HEK293 (cell line): Measurements from ENCODE around the gene PPIP5K2.

ENCODE experiments used
- CTCF ChIA-PET: fragments of 350-600 bp; formaldehyde crosslinking; extraction: SDS; loops from one replicate; lab custom pipeline; 2021; ENCODE audit warnings: antibody characterized with exemption; lab: Yijun Ruan, JAX
- POLR2A ChIA-PET: fragments of 300-600 bp; formaldehyde crosslinking; extraction: SDS; loops from one replicate; lab custom pipeline; 2020; ENCODE audit warnings: antibody characterized with exemption, inconsistent platforms; lab: Yijun Ruan, JAX
- H3K27ac ChIP-seq: fragments of 200-500 bp; sonication (Bioruptor generic); 2 replicates; pipeline ENCODE4 v1.5.1; 2014; ENCODE audit warnings: low read depth, low read length, control low read depth, inconsistent platforms; ENCODE audit errors: extremely low read depth
- H3K36me3 ChIP-seq, 2 experiments: fragments of 200-500 bp in 1 of 2; sonication (Bioruptor generic) in 1 of 2; 1 replicate in 1 of 2; 2 replicates in 1 of 2; pipeline ENCODE4 v1.5.1; 2014 to 2017; ENCODE audit warnings: inconsistent platforms in 2 of 2, low read length in 2 of 2; ENCODE audit not compliant: control insufficient read depth in 2 of 2, insufficient read depth in 1 of 2
- H3K4me1 ChIP-seq: fragments of 200-500 bp; sonication (Bioruptor generic); 2 replicates; pipeline ENCODE4 v1.5.1; 2014; ENCODE audit warnings: mild to moderate bottlenecking, low read length, inconsistent platforms; ENCODE audit not compliant: control insufficient read depth, insufficient read depth
- H3K4me3 ChIP-seq: 2 replicates; pipeline ENCODE4 v1.5.1; 2011; ENCODE audit warnings: low read depth, mild to moderate bottlenecking, control low read depth, low read length, moderate library complexity
- H3K9me3 ChIP-seq: fragments of 200-500 bp; sonication (Bioruptor generic); 2 replicates; pipeline ENCODE4 v1.5.1; 2014; ENCODE audit warnings: low read depth, low read length, inconsistent platforms; ENCODE audit not compliant: control insufficient read depth, insufficient read depth
- BCL11A ChIP-seq: fragments of 450-650 bp; formaldehyde crosslinking; IDR thresholded peaks from 2 replicates; pipeline ENCODE4 v1.5.1; 2016; ENCODE audit warnings: low read depth, missing biosample characterization, missing genetic modification characterization
- GLI4 ChIP-seq: fragments of 450-650 bp; formaldehyde crosslinking; IDR thresholded peaks from 2 replicates; pipeline ENCODE4 v1.5.1; 2016; ENCODE audit warnings: missing biosample characterization, missing genetic modification characterization
- SETDB1 ChIP-seq: IDR thresholded peaks from one replicate; pipeline ENCODE4 v1.6.1; 2017; ENCODE audit warnings: mild to moderate bottlenecking, low read length, moderate library complexity, mixed read lengths; ENCODE audit not compliant: insufficient read length
- SP2 ChIP-seq: fragments of 450-650 bp; formaldehyde crosslinking; IDR thresholded peaks from 2 replicates; pipeline ENCODE4 v1.5.1; 2016; ENCODE audit warnings: missing biosample characterization, missing genetic modification characterization
- SP7 ChIP-seq: fragments of 450-650 bp; formaldehyde crosslinking; IDR thresholded peaks from 2 replicates; pipeline ENCODE4 v1.5.1; 2016; ENCODE audit warnings: missing biosample characterization, missing genetic modification characterization
- ZBTB48 ChIP-seq: fragments of 450-650 bp; formaldehyde crosslinking; IDR thresholded peaks from 2 replicates; pipeline ENCODE4 v1.5.1; 2016; ENCODE audit warnings: missing biosample characterization, missing genetic modification characterization
- ZBTB7A ChIP-seq: fragments of 450-650 bp; formaldehyde crosslinking; IDR thresholded peaks from 2 replicates; pipeline ENCODE4 v1.5.1; 2016; ENCODE audit warnings: low read depth, missing biosample characterization, missing genetic modification characterization
- ZFHX2 ChIP-seq: fragments of 450-650 bp; formaldehyde crosslinking; conservative IDR thresholded peaks from 2 replicates; pipeline ENCODE4 v1.5.1; 2016; ENCODE audit warnings: missing biosample characterization, missing genetic modification characterization
- ZNF132 ChIP-seq: fragments of 450-650 bp; formaldehyde crosslinking; IDR thresholded peaks from 2 replicates; pipeline ENCODE4 v1.5.1; 2017; ENCODE audit warnings: missing biosample characterization, missing genetic modification characterization, borderline replicate concordance
- ZNF133 ChIP-seq: fragments of 450-650 bp; formaldehyde crosslinking; IDR thresholded peaks from 2 replicates; pipeline ENCODE4 v1.5.1; 2016; ENCODE audit warnings: missing biosample characterization, missing genetic modification characterization
- ZNF174 ChIP-seq: fragments of 450-650 bp; formaldehyde crosslinking; IDR thresholded peaks from 2 replicates; pipeline ENCODE4 v1.5.0; 2017; ENCODE audit warnings: missing biosample characterization, mild to moderate bottlenecking, missing genetic modification characterization
- ZNF19 ChIP-seq: fragments of 450-650 bp; formaldehyde crosslinking; IDR thresholded peaks from 2 replicates; pipeline ENCODE4; 2016; ENCODE audit warnings: missing biosample characterization, missing genetic modification characterization, low read depth
- ZNF202 ChIP-seq: fragments of 450-650 bp; formaldehyde crosslinking; IDR thresholded peaks from 2 replicates; pipeline ENCODE4 v1.5.1; 2016; ENCODE audit warnings: missing biosample characterization, missing genetic modification characterization, borderline replicate concordance
- ZNF341 ChIP-seq: fragments of 450-650 bp; formaldehyde crosslinking; IDR thresholded peaks from 2 replicates; pipeline ENCODE4; 2016; ENCODE audit warnings: low read depth, missing biosample characterization, missing genetic modification characterization
- ZNF48 ChIP-seq: fragments of 450-650 bp; formaldehyde crosslinking; IDR thresholded peaks from 2 replicates; pipeline ENCODE4 v1.5.1; 2016; ENCODE audit warnings: missing biosample characterization, missing genetic modification characterization
- ZNF621 ChIP-seq: fragments of 450-650 bp; formaldehyde crosslinking; IDR thresholded peaks from 2 replicates; pipeline ENCODE4 v1.5.1; 2017; ENCODE audit warnings: missing biosample characterization, missing genetic modification characterization
- ZNF645 ChIP-seq: fragments of 450-650 bp; formaldehyde crosslinking; IDR thresholded peaks from 2 replicates; pipeline ENCODE4; 2016; ENCODE audit warnings: missing biosample characterization, missing genetic modification characterization
- ZNF660 ChIP-seq: fragments of 450-650 bp; IDR thresholded peaks from 2 replicates; pipeline ENCODE4 v1.5.1; 2018; ENCODE audit warnings: missing biosample characterization, mild to moderate bottlenecking, missing genetic modification characterization
- ZNF670 ChIP-seq: fragments of 450-650 bp; formaldehyde crosslinking; IDR thresholded peaks from 2 replicates; pipeline ENCODE4 v1.5.1; 2016; ENCODE audit warnings: missing biosample characterization, missing genetic modification characterization, low read depth
- ZNF701 ChIP-seq: fragments of 450-650 bp; formaldehyde crosslinking; IDR thresholded peaks from 2 replicates; pipeline ENCODE4 v1.5.1; 2016; ENCODE audit warnings: missing biosample characterization, missing genetic modification characterization
- ZSCAN18 ChIP-seq: fragments of 450-650 bp; formaldehyde crosslinking; IDR thresholded peaks from 2 replicates; pipeline ENCODE4 v1.5.1; 2016; ENCODE audit warnings: missing biosample characterization, missing genetic modification characterization
- ZXDB ChIP-seq: fragments of 450-650 bp; formaldehyde crosslinking; IDR thresholded peaks from 2 replicates; pipeline ENCODE4 v1.5.1; 2016; ENCODE audit warnings: missing biosample characterization, missing genetic modification characterization
- TF ChIP-seq, protein P1 (sequence below): fragments of 450-650 bp; formaldehyde crosslinking; conservative IDR thresholded peaks from 2 replicates; pipeline ENCODE4 v1.5.1; 2016; ENCODE audit warnings: low read depth, missing biosample characterization, missing genetic modification characterization

Gene PPIP5K2

GRCh38 chr5:103089272-103089671 is 30.8 kb upstream of the PPIP5K2 start:
- ChIA-PET CTCF (interaction anchor here (0.6 kb wide), 1 partner anchor 24 kb away, joined by 3 read pairs; no protein-coding TSS in a partner anchor), POLR2A (no interaction called here)
- no peak for TF ChIP-seq ZNF48 (tag by site-specific recombination)
- TF ChIP-seq, protein P1, sequence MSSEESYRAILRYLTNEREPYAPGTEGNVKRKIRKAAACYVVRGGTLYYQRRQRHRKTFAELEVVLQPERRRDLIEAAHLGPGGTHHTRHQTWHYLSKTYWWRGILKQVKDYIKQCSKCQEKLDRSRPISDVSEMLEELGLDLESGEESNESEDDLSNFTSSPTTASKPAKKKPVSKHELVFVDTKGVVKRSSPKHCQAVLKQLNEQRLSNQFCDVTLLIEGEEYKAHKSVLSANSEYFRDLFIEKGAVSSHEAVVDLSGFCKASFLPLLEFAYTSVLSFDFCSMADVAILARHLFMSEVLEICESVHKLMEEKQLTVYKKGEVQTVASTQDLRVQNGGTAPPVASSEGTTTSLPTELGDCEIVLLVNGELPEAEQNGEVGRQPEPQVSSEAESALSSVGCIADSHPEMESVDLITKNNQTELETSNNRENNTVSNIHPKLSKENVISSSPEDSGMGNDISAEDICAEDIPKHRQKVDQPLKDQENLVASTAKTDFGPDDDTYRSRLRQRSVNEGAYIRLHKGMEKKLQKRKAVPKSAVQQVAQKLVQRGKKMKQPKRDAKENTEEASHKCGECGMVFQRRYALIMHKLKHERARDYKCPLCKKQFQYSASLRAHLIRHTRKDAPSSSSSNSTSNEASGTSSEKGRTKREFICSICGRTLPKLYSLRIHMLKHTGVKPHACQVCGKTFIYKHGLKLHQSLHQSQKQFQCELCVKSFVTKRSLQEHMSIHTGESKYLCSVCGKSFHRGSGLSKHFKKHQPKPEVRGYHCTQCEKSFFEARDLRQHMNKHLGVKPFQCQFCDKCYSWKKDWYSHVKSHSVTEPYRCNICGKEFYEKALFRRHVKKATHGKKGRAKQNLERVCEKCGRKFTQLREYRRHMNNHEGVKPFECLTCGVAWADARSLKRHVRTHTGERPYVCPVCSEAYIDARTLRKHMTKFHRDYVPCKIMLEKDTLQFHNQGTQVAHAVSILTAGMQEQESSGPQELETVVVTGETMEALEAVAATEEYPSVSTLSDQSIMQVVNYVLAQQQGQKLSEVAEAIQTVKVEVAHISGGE (tag by site-specific recombination) = no peak
- no peak for TF ChIP-seq SP7
- no peak for TF ChIP-seq ZSCAN18 (tag by site-specific recombination)
- TF ChIP-seq ZNF341 = no peak
- TF ChIP-seq SP2 = no peak
- no peak for TF ChIP-seq ZNF19

DNA sequence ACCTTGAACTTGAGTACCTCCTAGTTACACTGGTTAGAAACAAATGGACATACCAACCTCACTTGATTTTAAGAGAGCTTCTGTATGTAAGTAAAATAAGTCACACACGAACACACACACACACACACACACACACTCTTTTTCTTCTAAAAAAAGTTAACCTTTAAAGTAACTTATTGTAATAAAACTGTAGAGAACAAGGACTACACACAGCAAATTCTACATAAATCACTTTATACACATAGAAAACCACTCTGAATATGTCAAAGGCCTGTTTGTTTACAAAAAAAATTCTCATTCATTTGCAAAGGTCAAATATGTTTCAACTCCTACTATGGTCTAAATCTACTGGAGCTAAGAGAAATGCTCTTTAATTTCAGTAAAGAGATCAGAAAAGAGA is 29.3 kb upstream of the PPIP5K2 start:
- Histone ChIP-seq H3K36me3 (peaks cover 10 to 27% of the 10 kb centered on the region in 2 experiments), H3K27ac (no peak overlapping the region), H3K9me3 (no peaks in the 10 kb centered on the region), H3K4me1 (no peaks in the 10 kb centered on the region), H3K4me3 (no peak overlapping the region)
- POLR2A ChIA-PET = no interaction called here
- TF ChIP-seq ZBTB7A (tag by site-specific recombination) = no peak
- no peak for TF ChIP-seq ZNF660 (tag by site-specific recombination)
- TF ChIP-seq ZNF645 (tag by site-specific recombination) = no peak
- TF ChIP-seq ZNF670 (tag by site-specific recombination) = no peak
- no peak for TF ChIP-seq ZNF621 (tag by site-specific recombination)
- TF ChIP-seq ZNF701 (tag by site-specific recombination) = no peak
- TF ChIP-seq GLI4 (tag by site-specific recombination) = no peak
- TF ChIP-seq ZNF202 (tag by site-specific recombination) = no peak
- no peak for TF ChIP-seq ZBTB48
- TF ChIP-seq ZNF133 = no peak
- TF ChIP-seq ZSCAN18 (tag by site-specific recombination) = no peak
- TF ChIP-seq ZXDB = no peak
- no peak for TF ChIP-seq ZNF174 (tag by site-specific recombination)
- TF ChIP-seq ZFHX2 = no peak
- no peak for TF ChIP-seq BCL11A (tag by site-specific recombination)
- TF ChIP-seq SETDB1 = no peak
- TF ChIP-seq ZNF132 = no peak
- CTCF ChIA-PET = interaction anchor here (0.6 kb wide), 1 partner anchor 704 kb away, joined by 3 read pairs; no protein-coding TSS in a partner anchor

More at GRCh38 chr5:103089272-103089671, 30.8 kb upstream of the PPIP5K2 start:
- H3K4me1 ChIP-seq = no peaks in the 10 kb centered on the region
- H3K36me3 ChIP-seq = peaks cover 10 to 33% of the 10 kb centered on the region in 2 experiments
- H3K9me3 ChIP-seq = no peaks in the 10 kb centered on the region
- no peak overlapping the region for H3K4me3 ChIP-seq
- no peak overlapping the region for H3K27ac ChIP-seq
